ENCODE data around the gene ZNF579. TPM values are rescaled to one million over a fixed set of nuclear protein-coding genes. Genes with fewer than 3 reads are reported as not detected.

ZNF579 gene
- total and polyA plus RNA-seq, 4 donors, result 2.1 to 25.3 (median 17.4) TPM

GRCh38 chr19:55554741-55555152 is 25.9 kb downstream of the ZNF579 start:
- Histone ChIP-seq H3K9me3 (ENCODE audit: control insufficient read depth, insufficient read depth, low read length) (no peaks in the 10 kb centered on the region), H3K27me3 (ENCODE audit: control insufficient read depth, insufficient read depth, low read length) (peaks cover 8% of the 10 kb centered on the region), H3K4me1 (ENCODE audit: control insufficient read depth, insufficient read depth, low read length) (peaks cover 5% of the 10 kb centered on the region), H3K27ac (ENCODE audit: low read depth, low read length) (no peak overlapping the region), H3K4me3 (ENCODE audit: low read depth, low read length) (no peak overlapping the region), H3K36me3 (ENCODE audit: control insufficient read depth, insufficient read depth, low read length) (no peaks in the 10 kb centered on the region)
- 53% methylated on average over 4 of the region's 8 CpGs for WGBS (ENCODE audit: insufficient coverage)
- no peak for DNase-seq (ENCODE audit: low read depth in 4 of 6, low spot score in 6 of 6)

- Histone ChIP-seq H3K27me3 (ENCODE audit: control insufficient read depth, insufficient read depth, low read length) (peaks cover 9% of the 10 kb centered on the region), H3K27ac (ENCODE audit: low read depth, low read length) (no peak overlapping the region), H3K4me3 (ENCODE audit: low read depth, low read length) (no peak overlapping the region), H3K9me3 (ENCODE audit: control insufficient read depth, insufficient read depth, low read length) (no peaks in the 10 kb centered on the region), H3K36me3 (ENCODE audit: control insufficient read depth, insufficient read depth, low read length) (no peaks in the 10 kb centered on the region), H3K4me1 (ENCODE audit: control insufficient read depth, insufficient read depth, low read length) (peaks cover 8% of the 10 kb centered on the region)
- WGBS (ENCODE audit: insufficient coverage), result 63% methylated on average over 2 of the region's 9 CpGs
- no peak for DNase-seq (ENCODE audit: low read depth in 4 of 6, low spot score in 6 of 6)
Observed at GRCh38 chr19:55554302-55554701, 26.3 kb downstream of the ZNF579 start.

- Histone ChIP-seq H3K4me3 (ENCODE audit: low read depth, low read length) (no peak overlapping the region), H3K27ac (ENCODE audit: low read depth, low read length) (no peak overlapping the region), H3K27me3 (ENCODE audit: control insufficient read depth, insufficient read depth, low read length) (peaks cover 8% of the 10 kb centered on the region), H3K36me3 (ENCODE audit: control insufficient read depth, insufficient read depth, low read length) (no peaks in the 10 kb centered on the region), H3K9me3 (ENCODE audit: control insufficient read depth, insufficient read depth, low read length) (no peaks in the 10 kb centered on the region), H3K4me1 (ENCODE audit: control insufficient read depth, insufficient read depth, low read length) (peaks cover 8% of the 10 kb centered on the region)
- WGBS (ENCODE audit: insufficient coverage), result 56% methylated on average over 13 of the region's 13 CpGs
- no peak for DNase-seq (ENCODE audit: low read depth in 4 of 6, low spot score in 6 of 6)
Observed at GRCh38 chr19:55553217-55554182, 27.1 kb downstream of the ZNF579 start.

- WGBS (ENCODE audit: insufficient coverage), result 48% methylated on average over 7 of the region's 13 CpGs
Observed at GRCh38 chr19:55552620-55553019, 28.0 kb downstream of the ZNF579 start.

GRCh38 chr19:55552206-55552605 is 28.4 kb downstream of the ZNF579 start:
- no peak overlapping the region for H3K27ac ChIP-seq (ENCODE audit: low read depth, low read length)
- H3K4me3 ChIP-seq (ENCODE audit: low read depth, low read length), result no peak overlapping the region
- H3K27me3 ChIP-seq (ENCODE audit: control insufficient read depth, insufficient read depth, low read length), result peaks cover 8% of the 10 kb centered on the region
- 63% methylated on average over 2 of the region's 5 CpGs for WGBS (ENCODE audit: insufficient coverage)
- no peaks in the 10 kb centered on the region for H3K36me3 ChIP-seq (ENCODE audit: control insufficient read depth, insufficient read depth, low read length)
- no peak for DNase-seq (ENCODE audit: low read depth in 4 of 6, low spot score in 6 of 6)
- H3K9me3 ChIP-seq (ENCODE audit: control insufficient read depth, insufficient read depth, low read length), result no peaks in the 10 kb centered on the region
- H3K4me1 ChIP-seq (ENCODE audit: control insufficient read depth, insufficient read depth, low read length), result peaks cover 8% of the 10 kb centered on the region

More at GRCh38 chr19:55552620-55553019, 28.0 kb downstream of the ZNF579 start:
- Histone ChIP-seq H3K4me1 (ENCODE audit: control insufficient read depth, insufficient read depth, low read length) (peaks cover 8% of the 10 kb centered on the region), H3K27ac (ENCODE audit: low read depth, low read length) (no peak overlapping the region), H3K4me3 (ENCODE audit: low read depth, low read length) (no peak overlapping the region), H3K36me3 (ENCODE audit: control insufficient read depth, insufficient read depth, low read length) (no peaks in the 10 kb centered on the region), H3K9me3 (ENCODE audit: control insufficient read depth, insufficient read depth, low read length) (no peaks in the 10 kb centered on the region), H3K27me3 (ENCODE audit: control insufficient read depth, insufficient read depth, low read length) (peaks cover 8% of the 10 kb centered on the region)
- DNase-seq (ENCODE audit: low read depth in 4 of 6, low spot score in 6 of 6), result peak in 1 of 6 donors; percentile 14

GRCh38 chr19:55550321-55550650 is 30.4 kb downstream of the ZNF579 start:
- peaks cover 8% of the 10 kb centered on the region for H3K27me3 ChIP-seq (ENCODE audit: control insufficient read depth, insufficient read depth, low read length)
- peaks cover 8% of the 10 kb centered on the region for H3K4me1 ChIP-seq (ENCODE audit: control insufficient read depth, insufficient read depth, low read length)
- no peak overlapping the region for H3K27ac ChIP-seq (ENCODE audit: low read depth, low read length)
- H3K9me3 ChIP-seq (ENCODE audit: control insufficient read depth, insufficient read depth, low read length), result no peaks in the 10 kb centered on the region
- no peaks in the 10 kb centered on the region for H3K36me3 ChIP-seq (ENCODE audit: control insufficient read depth, insufficient read depth, low read length)
- no peak overlapping the region for H3K4me3 ChIP-seq (ENCODE audit: low read depth, low read length)
- DNase-seq (ENCODE audit: low read depth in 4 of 6, low spot score in 6 of 6), result no peak
- no CpG with 5 or more reads among the region's 7 CpGs for WGBS (ENCODE audit: insufficient coverage)

- Histone ChIP-seq H3K9me3 (ENCODE audit: control insufficient read depth, insufficient read depth, low read length) (no peaks in the 10 kb centered on the region), H3K36me3 (ENCODE audit: control insufficient read depth, insufficient read depth, low read length) (no peaks in the 10 kb centered on the region), H3K4me3 (ENCODE audit: low read depth, low read length) (no peak overlapping the region), H3K27ac (ENCODE audit: low read depth, low read length) (no peak overlapping the region), H3K4me1 (ENCODE audit: control insufficient read depth, insufficient read depth, low read length) (peaks cover 8% of the 10 kb centered on the region), H3K27me3 (ENCODE audit: control insufficient read depth, insufficient read depth, low read length) (peaks cover 8% of the 10 kb centered on the region)
- peak in 2 of 6 donors; percentile 1 to 30 for DNase-seq (ENCODE audit: low read depth in 4 of 6, low spot score in 6 of 6)
- WGBS (ENCODE audit: insufficient coverage), result 10% methylated on average over 20 of the region's 36 CpGs
Observed at GRCh38 chr19:55549500-55550320, 30.9 kb downstream of the ZNF579 start.

GRCh38 chr19:55546822-55547614 is 33.6 kb downstream of the ZNF579 start:
- Histone ChIP-seq H3K36me3 (ENCODE audit: control insufficient read depth, insufficient read depth, low read length) (no peaks in the 10 kb centered on the region), H3K27me3 (ENCODE audit: control insufficient read depth, insufficient read depth, low read length) (peaks cover 8% of the 10 kb centered on the region), H3K4me1 (ENCODE audit: control insufficient read depth, insufficient read depth, low read length) (peaks cover 8% of the 10 kb centered on the region), H3K9me3 (ENCODE audit: control insufficient read depth, insufficient read depth, low read length) (no peaks in the 10 kb centered on the region), H3K4me3 (ENCODE audit: low read depth, low read length) (no peak overlapping the region), H3K27ac (ENCODE audit: low read depth, low read length) (no peak overlapping the region)
- DNase-seq (ENCODE audit: low read depth in 4 of 6, low spot score in 6 of 6), result no peak
- WGBS (ENCODE audit: insufficient coverage), result 76% methylated on average over 16 of the region's 17 CpGs

- H3K27ac ChIP-seq (ENCODE audit: low read depth, low read length), result no peak overlapping the region
- H3K4me3 ChIP-seq (ENCODE audit: low read depth, low read length), result no peak overlapping the region
- no peaks in the 10 kb centered on the region for H3K9me3 ChIP-seq (ENCODE audit: control insufficient read depth, insufficient read depth, low read length)
- H3K4me1 ChIP-seq (ENCODE audit: control insufficient read depth, insufficient read depth, low read length), result peaks cover 8% of the 10 kb centered on the region
- H3K36me3 ChIP-seq (ENCODE audit: control insufficient read depth, insufficient read depth, low read length), result no peaks in the 10 kb centered on the region
- H3K27me3 ChIP-seq (ENCODE audit: control insufficient read depth, insufficient read depth, low read length), result peaks cover 8% of the 10 kb centered on the region
- DNase-seq (ENCODE audit: low read depth in 4 of 6, low spot score in 6 of 6), result no peak
- WGBS (ENCODE audit: insufficient coverage), result 56% methylated on average over 9 of the region's 11 CpGs
Observed at GRCh38 chr19:55546011-55546410, 34.6 kb downstream of the ZNF579 start.

Data from spinal cord (tissue), 10 donors.